IPS-NIHi7 (cell line): ENCODE data around the gene PILRA.

Experiments
- DNase-seq: peaks from one replicate; pipeline ENCODE4 v3.0.0; 2012; ENCODE audit warnings: mixed read lengths; ENCODE audit errors: extremely low spot score

Gene PILRA

GRCh38 chr7:100411101-100411500 is 37.8 kb downstream of the PILRA start:
- no peak for DNase-seq

- DNase-seq, result no peak
Observed at GRCh38 chr7:100413346-100413745, 40.1 kb downstream of the PILRA start.

GRCh38 chr7:100413889-100414288 is 40.6 kb downstream of the PILRA start:
- DNase-seq, result no peak

- DNase-seq, result no peak
Observed at GRCh38 chr7:100415448-100415847, 42.2 kb downstream of the PILRA start.

- DNase-seq, result no peak
Observed at GRCh38 chr7:100418930-100419659, 45.8 kb downstream of the PILRA start.

GRCh38 chr7:100419660-100420226 is 46.5 kb downstream of the PILRA start:
- DNase-seq, result no peak

- no peak for DNase-seq
Observed at GRCh38 chr7:100423315-100423714, 50.0 kb downstream of the PILRA start.

GRCh38 chr7:100425347-100425746 is 52.1 kb downstream of the PILRA start:
- DNase-seq, result no peak

GRCh38 chr7:100426516-100426915 is 53.2 kb downstream of the PILRA start:
- DNase-seq, result no peak

GRCh38 chr7:100427762-100428198 is 54.5 kb downstream of the PILRA start:
- DNase-seq, result no peak

- DNase-seq, result peak; percentile 94
Observed at GRCh38 chr7:100428199-100428966, 55.1 kb downstream of the PILRA start, which contains the start of gene ZCWPW1. TSS of gene ZCWPW1 (minus strand) at chr7:100428703. CDS start at chr7:100420649, 8,054 bp downstream.

- DNase-seq, result peak; percentile 91
Observed at GRCh38 chr7:100428967-100429636, 55.8 kb downstream of the PILRA start.

- DNase-seq, result peak; percentile 90
Observed at GRCh38 chr7:100429637-100430492, 56.6 kb downstream of the PILRA start, which contains the start of gene MEPCE. TSS of gene MEPCE (plus strand) at chr7:100429831. CDS start at chr7:100430019, 188 bp downstream.

- no peak for DNase-seq
Observed at GRCh38 chr7:100430493-100431285, 57.4 kb downstream of the PILRA start.

GRCh38 chr7:100431286-100431735 is 58.0 kb downstream of the PILRA start:
- no peak for DNase-seq

GRCh38 chr7:100432053-100432452 is 58.8 kb downstream of the PILRA start:
- no peak for DNase-seq

GRCh38 chr7:100432621-100433275 is 59.5 kb downstream of the PILRA start:
- no peak for DNase-seq

GRCh38 chr7:100433276-100433591 is 59.9 kb downstream of the PILRA start:
- DNase-seq, result no peak

GRCh38 chr7:100433592-100434296 is 60.5 kb downstream of the PILRA start:
- DNase-seq, result no peak
